Activated CD4-positive, alpha-beta T cell treated with anti-CD3 and anti-CD28 coated beads for 48 hours (primary cell): ENCODE results near the gene MCF2L.
"Not testable (repeated sequence)": the region's sequence is repeated elsewhere in the genome, so short reads cannot be mapped to it uniquely, and the experiment has no call there.

Source experiments
- DNase-seq: peaks from one replicate; pipeline ENCODE4 v3.0.0-alpha.2; 2020

Gene MCF2L, protein sequence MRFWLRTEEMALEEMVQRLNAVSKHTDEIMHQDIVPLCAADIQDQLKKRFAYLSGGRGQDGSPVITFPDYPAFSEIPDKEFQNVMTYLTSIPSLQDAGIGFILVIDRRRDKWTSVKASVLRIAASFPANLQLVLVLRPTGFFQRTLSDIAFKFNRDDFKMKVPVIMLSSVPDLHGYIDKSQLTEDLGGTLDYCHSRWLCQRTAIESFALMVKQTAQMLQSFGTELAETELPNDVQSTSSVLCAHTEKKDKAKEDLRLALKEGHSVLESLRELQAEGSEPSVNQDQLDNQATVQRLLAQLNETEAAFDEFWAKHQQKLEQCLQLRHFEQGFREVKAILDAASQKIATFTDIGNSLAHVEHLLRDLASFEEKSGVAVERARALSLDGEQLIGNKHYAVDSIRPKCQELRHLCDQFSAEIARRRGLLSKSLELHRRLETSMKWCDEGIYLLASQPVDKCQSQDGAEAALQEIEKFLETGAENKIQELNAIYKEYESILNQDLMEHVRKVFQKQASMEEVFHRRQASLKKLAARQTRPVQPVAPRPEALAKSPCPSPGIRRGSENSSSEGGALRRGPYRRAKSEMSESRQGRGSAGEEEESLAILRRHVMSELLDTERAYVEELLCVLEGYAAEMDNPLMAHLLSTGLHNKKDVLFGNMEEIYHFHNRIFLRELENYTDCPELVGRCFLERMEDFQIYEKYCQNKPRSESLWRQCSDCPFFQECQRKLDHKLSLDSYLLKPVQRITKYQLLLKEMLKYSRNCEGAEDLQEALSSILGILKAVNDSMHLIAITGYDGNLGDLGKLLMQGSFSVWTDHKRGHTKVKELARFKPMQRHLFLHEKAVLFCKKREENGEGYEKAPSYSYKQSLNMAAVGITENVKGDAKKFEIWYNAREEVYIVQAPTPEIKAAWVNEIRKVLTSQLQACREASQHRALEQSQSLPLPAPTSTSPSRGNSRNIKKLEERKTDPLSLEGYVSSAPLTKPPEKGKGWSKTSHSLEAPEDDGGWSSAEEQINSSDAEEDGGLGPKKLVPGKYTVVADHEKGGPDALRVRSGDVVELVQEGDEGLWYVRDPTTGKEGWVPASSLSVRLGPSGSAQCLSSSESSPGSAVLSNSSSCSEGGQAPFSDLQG

DNA sequence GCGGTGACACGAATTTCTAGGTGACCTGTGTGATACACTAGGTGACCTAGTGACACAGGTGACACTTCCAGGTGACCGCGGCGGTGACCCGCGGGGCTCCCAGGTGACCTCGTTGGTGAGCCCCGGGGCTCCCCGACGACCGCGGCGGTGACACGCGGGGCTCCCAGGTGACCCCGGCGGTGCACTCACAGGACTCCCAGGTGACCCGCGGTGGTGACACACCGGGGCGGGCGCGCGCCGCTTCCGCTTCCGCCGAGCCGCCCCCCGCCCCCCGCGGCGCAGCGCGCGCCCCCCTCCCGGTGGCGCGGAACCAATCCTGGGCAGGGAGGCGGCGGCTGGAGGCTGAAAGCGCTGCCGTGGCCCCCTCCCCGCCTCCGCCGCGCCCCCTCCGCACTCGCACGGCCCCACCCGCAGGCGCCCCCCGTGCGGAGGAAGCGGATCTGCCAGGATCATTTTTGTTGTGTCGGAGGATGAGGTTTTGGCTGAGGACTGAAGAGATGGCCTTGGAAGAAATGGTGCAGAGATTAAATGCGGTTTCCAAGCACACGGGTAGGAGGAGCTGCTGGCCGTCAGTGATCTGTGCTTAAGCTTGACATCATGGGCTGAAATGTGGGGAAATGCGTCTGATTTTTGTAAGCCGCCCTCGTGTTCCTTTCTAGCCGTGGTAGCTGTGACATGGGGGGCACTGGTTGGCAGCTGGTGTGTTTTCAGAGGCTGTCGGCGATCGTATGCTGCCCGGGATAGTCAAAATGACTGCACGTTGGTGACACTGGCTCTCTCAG is at the start of gene MCF2L:
TSS of gene MCF2L (plus strand) at position 305 of the 782 bp plus-strand sequence. CDS start at position 471, 166 bp downstream.
- DNase-seq, result peak; percentile 64

DNA sequence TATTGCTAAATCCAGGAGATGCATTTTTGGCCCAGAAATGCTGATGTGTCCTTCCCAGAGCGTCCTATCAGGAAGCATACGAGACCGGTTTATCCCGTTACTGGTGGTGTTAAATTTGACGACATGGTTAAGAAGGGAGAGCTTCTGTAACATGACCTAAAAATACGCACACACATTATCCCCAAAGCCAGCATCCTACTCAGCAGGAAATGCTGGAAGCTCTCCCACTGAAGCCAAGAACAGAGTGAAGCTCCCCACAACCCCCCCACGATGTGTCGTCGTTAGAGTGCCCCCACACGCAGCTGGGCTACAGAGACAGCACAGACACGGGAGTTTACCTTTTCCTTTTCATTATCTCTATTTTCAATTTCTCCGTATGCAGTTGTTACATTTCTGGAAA is 45.1 kb upstream of the MCF2L start:
- no peak for DNase-seq

DNA sequence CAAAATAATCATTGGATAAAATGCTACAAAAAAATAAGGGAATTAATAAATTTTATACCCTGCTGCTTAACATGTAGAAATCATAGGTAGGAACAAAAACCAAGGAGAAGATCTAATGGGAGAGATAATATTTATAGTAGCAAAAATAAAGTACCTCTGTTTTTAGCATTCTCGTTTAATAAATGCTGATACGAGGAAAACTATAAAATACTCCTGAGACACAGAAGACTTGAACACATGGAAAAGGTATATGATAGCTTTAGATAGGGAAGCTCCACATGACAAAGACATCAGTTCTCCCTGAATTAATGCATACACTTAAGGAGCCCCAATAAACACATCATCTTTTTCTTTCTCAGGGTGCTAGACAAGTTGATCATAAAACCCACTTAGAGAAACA is 44.6 kb upstream of the MCF2L start:
- DNase-seq, result no peak

DNA sequence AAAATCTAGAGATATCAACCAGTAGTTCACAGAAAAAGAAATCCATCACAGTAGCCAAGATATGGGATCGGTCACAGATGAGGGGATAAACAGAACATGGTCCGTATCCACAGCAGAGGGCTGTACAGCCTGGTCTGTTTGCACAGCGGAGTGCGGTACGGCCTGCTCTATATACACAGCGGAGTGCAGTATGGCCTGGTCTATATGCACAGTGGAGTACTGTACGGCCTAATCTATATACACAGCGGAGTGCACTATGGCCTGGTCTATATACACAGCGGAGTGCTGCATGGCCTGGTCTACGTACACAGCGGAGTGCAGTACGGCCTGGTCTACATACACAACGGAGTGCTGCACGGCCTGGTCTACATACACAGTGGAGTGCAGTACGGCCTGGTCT is 43.0 kb upstream of the MCF2L start:
- DNase-seq, result no peak

DNA sequence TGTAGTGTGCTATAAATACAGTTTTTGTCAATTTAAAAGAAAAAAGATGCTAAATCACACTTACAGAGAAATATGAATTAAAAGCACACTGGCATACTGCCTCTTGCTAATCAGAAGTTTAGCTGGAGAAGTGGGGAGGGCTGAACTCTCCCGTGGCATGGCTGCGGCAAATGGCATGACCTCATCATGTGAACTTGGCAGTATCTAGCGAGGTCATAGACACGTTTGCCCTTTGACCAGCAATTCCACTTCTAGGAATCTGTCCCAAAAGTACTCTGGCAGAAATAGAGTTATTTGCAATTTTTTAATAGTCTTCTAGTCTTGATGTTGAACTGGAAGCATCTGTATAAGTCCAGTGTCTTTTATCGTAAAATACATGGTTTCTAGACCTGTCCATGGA is 42.0 kb upstream of the MCF2L start:
- no peak for DNase-seq

DNA sequence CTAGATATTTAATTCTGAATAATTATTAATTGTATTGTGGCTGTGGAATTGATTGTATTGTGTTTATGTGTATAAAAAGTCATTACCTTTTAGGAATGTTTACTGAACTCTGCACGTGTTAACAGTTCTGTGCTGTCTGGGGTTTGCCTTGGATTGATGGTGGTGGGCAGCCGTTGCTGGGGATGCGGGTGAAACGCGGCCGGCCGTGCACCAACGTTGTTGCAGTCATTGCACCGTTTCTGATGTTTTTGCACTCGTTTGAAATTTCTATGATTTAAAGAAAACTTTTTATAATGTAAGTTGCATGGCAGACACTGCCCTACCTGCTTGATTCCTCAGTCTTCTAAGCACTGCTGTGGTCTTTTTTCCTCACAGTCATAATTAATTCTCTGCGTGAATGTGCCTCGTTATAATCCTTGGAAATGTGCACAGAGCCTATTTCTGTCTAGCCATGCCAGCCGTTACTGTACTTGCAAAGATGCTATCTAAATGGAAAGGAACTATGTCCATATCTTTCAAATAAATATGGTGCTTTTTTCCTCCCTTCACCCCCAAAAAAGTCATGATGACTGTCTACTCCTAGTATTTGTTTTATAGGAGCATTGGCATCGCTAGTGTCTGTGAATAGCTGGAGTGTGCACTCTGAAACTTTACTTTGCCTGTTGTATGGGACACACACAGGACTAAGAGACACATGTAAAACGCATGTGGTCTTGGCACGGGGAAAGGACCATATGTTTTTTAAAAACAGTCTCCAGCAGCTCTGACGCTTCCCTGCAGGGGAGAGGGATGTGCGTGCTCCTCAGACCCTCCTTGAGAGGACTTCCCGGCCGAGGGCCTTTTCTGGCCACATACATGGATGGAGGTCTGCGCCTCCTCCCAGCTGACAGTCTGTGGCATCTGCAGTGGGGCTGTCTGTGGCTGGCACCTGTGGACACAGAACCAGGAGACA is 40.7 kb upstream of the MCF2L start:
- no peak for DNase-seq

DNA sequence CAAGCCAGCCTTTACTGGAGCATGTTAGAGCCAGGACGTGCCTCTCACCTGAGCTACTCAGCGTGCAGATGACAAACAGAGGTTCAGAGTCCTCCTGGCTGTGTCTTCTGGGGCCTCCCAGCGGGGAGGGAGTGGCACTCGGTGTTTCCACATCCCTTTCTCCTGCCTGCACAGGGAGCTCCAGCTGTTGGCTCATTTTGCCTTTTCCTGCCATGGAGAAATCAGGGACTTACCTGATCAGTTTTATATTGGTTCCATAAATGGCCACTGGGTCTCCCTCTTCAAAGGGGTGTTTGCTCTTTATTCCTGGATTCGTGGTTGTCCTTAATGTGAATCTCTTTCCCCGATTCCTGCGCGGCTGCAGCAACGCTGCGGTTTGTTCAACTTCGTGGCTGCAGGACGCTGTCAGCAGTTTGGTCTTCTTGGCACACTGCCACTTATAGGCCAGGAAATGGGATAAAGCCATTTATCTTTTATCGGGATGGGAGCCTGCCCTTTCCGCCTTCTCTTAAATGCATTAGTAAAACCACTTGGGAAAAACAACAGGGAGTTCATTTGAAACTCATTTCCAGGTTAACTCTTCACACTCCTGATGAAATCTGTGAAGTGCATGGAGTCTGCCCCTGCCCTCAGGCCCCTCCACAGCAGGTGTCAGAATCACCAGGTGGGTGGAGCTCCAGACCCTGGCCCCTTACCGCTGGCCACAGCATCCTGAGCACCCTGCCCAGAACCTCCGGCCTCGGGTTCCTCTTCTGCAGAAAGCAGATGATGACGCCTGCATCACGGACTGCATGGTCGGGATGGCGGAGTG is 39.8 kb upstream of the MCF2L start:
- no peak for DNase-seq

DNA sequence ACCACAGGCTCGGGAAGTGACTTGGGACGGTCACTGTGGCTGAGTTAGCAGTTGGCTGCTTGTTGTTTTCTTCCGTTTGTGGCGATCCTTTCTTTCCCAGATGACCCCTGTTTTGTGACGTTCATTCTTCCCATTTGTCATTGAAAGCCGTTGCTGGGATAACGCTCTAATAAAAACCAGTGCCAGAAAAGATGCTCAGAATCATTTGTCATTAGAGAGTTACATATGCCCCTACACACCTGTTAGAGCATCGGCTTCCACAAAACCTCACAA is 39.3 kb upstream of the MCF2L start:
- no peak for DNase-seq

DNA sequence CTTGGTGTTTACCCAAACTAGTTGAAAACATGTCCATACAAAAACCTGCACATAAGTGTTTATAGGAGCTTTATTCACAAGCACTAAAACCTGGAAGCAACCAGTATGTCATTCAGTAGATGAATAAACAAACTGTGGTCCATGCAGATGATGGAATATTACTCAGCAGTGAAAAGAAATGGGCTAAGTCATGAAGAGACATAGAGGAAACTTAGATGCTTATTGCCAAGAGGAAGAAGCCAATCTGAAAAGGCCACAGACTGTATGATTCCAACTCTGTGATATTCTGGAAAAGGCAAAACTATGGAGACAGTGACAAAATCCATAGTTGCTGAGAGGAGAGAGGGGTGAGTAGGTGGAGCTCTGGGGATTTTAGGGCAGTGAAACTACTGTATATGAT is 38.8 kb upstream of the MCF2L start:
- no peak for DNase-seq

DNA sequence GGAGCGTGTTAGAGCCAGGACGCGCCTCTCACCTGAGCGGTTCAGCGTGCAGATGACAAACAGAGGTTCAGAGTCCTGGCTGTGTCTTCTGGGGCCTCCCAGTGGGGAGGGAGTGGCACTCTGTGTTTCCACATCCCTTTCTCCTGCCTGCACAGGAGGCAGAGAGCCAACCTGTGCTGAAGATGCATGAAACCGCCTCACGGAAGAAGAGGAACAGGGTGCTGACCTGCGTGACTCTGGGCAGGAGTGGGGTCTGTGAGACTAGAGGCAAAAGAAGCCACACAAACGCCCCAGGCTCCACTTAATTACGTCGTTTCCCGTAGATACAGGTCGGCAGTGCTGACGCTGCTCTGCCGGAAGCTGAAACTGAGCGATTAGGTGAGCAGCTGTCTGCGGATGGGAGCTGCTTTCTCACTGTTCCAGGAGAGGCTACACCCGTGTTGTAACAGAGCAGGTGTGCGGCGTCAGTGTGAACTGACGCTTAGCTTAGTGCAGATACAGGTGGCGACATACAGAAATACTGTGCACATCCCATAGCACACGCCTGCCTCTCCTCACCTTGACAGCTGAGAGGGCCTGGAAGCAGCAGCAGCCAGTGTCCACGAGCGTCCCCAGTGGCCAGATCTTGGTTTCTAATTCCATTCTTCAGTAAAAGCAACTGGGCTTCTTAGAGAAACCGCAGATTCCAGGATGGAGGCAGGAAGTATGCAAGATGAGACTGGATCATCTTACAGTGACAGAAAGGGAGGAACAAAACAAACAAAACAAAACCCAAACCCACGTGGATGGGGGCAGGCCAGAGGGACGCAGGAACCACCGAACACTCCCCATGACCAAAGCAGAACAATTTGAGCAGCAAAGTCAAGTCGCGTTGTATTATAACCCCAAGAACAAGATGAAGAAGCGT is 37.7 kb upstream of the MCF2L start:
- no peak for DNase-seq

DNA sequence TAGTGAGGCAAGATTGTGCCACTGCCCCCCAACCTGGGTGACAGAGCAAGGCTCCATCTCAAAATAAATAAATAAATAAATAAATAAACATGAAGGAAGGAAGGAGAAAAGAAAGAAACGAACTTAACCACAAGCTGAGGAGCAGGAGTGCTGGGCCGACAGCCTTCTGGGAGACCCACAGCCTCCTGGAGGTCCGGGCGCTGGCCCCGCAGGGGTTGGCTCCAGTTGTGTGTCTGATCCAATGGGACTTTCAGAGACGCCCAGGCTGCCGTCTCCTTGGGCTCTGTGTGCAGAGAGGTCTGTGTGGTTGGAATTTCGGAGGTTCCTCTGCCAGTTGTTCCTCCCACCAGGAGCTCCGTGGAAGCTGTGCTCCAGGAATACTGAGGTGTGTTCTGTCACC is 36.0 kb upstream of the MCF2L start:
- no peak for DNase-seq

DNA sequence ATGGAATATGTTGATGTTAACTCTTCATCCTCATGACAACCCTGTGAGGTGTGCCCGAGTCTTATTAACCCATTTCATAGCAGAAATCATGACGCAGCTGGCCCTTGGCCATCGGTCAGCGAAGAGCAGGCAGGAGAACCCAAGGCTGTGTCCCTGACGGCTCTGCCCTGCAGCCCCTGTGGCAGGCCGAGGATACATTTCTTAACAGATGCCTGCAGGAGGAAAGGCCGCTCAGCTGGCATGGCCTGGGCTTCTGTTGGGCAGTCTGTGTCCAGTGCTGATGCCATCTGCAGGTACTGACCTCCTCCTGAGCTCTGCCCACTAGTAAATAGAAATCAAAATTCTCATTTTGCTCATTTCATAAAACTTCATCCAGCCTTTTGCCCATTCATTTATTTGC is 35.4 kb upstream of the MCF2L start:
- no peak for DNase-seq

DNA sequence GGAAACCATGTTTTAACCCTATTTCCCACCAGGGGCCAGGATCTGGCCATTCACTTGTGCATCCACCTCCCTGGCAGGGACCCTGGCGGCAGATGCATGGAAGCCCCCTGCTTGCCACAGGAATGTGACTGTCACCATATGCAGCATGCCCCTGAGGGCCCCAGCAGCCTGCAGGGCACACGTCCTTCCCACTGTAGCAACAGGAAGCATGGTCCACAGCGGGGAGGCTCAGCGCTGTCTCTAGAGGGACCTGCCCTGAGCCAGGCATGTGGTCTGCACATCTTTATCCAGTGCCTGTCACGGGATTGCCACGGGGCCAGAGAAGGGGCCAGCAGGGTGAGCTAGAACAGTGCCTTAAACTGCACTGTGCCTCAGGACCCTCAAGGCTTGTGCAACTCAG is 34.9 kb upstream of the MCF2L start:
- DNase-seq, result no peak

DNA sequence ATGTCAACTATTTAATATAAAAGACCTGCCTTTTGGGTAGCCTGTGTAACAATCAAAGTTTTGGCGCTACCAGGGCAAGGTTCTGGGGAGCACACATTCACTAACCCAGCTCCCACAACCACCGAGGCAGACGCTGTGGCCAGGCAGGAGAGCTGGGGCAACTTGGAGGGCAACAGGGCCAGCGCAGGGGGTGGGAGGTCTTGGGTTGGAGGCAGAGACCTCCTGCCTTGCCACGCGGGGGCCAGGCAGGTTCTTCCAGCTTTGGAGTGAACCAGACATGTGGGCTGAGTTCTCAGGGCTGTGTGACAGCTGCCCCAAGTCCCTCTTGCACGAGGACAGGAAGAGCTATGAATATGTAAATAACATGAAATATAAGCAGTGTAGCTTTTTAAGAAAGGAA is 30.3 kb upstream of the MCF2L start:
- DNase-seq, result no peak

DNA sequence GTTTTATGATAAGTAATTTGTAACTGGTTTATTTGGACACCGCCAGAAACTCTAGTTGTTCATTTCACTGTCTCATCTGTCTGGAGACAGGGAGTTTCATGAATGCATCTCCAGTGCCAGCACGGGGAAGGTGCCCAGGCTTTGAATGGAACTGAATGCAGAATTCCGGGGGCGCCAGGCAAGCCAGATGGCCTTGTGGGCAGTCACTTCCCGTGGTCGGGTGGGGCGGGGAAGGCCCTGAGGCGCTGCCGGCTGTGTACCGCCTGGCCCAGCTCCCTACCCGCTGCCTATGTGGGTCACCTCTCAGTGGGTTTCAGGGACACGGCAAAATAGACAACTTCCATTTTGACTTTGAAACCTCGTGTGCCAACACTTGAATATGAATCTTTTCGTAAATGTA is 28.8 kb upstream of the MCF2L start:
- no peak for DNase-seq

DNA sequence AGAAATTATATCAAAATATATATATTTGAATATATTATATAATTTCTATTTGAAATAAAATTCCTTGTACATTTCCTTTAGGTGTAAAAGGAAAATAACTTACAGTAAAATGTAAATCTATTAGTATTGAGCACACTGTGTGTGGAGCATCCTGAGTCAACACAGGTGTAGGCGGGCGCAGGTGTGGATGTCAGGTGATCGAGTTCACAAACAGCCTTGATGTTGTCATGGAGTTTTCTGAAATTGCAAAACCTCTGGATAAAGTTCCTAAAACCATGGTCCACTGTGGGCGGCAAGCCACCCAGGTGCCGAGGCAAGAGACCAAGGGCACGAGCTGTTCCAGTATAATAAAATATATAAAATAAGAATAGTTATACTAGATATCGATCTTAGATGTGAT is 27.7 kb upstream of the MCF2L start:
- no peak for DNase-seq

DNA sequence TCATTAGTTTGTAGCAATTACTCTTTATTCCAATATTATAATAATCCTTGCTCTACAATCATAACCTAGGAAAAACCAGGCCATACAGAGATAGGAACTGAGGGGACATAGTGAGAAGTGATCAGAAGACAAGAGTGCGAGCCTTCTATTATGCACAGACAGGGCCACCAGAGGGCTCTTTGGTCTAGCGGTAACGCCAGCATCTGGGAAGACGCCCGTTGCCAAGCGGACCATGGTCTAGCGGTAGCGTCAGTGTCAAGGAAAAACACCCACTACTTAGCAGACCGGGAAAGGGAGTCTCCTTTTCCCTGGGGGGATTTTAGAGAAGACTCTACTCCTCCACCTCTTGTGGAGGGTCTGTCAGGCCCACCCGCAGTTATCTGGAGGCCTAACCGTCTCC is 27.2 kb upstream of the MCF2L start:
- not testable (repeated sequence) for DNase-seq

DNA sequence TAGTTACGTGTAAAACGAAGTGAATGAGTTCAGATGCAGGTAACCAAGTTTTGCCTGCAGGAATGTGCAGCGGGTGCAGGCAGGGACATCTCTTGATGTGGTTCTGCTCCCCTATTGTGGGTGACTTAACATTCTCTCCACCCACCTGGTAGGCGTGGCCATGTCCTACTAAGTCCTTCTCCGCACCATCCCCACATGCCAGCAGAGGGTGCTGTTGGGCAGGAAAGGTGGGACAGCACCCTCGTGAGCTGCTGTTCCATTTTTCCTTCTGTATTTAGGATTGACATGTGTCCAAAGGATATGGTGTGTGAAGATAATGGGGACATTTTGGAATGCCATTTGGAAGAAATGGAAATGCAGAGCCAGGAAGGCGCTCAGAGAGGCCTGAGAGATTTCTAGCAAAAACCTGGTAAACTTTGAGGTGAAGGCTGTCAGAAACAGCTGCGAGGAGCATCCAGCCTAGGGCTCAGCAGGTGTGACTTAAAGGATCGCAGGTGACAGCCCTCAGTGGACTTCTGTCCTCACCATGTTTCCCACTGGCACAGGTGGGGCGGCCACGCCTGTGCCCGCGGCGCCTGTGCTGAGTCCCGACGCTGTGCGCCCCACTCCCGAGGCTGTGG is 26.2 kb upstream of the MCF2L start:
- peak; percentile 99 for DNase-seq
